IPS-NIHi7 (cell line): ENCODE results near the gene GATA2.

Experiments
- DNase-seq: peaks from one replicate; pipeline ENCODE4 v3.0.0; 2012; ENCODE audit warnings: mixed read lengths; ENCODE audit errors: extremely low spot score

The GATA2 gene

GRCh38 chr3:128433837-128434165 is 59.2 kb downstream of the GATA2 start:
- peak; percentile 55 for DNase-seq

- peak; percentile 69 for DNase-seq
Measured at GRCh38 chr3:128432971-128433836, 59.8 kb downstream of the GATA2 start.

GRCh38 chr3:128432301-128432970 is 60.6 kb downstream of the GATA2 start:
- DNase-seq: peak; percentile 62

GRCh38 chr3:128431803-128432300 is 61.1 kb downstream of the GATA2 start:
- no peak for DNase-seq

GRCh38 chr3:128430731-128431130 is 62.3 kb downstream of the GATA2 start:
- DNase-seq: no peak

- no peak for DNase-seq
Measured at GRCh38 chr3:128430301-128430700, 62.7 kb downstream of the GATA2 start.

GRCh38 chr3:128429751-128430150 is 63.2 kb downstream of the GATA2 start:
- no peak for DNase-seq
